Airway epithelial cell (primary cell): Measurements from ENCODE around the gene ASPSCR1. TPM values are rescaled to one million over a fixed set of nuclear protein-coding genes. Genes with fewer than 3 reads are reported as not detected.

ENCODE experiments used
- total RNA-seq: library from RNA; depleted of rRNA; stranded (reverse); fragments of >200 nt; gene quantifications from 2 replicates; pipeline ENCODE4 v1.2.3, GENCODE V29; 2015

Gene ASPSCR1, protein sequence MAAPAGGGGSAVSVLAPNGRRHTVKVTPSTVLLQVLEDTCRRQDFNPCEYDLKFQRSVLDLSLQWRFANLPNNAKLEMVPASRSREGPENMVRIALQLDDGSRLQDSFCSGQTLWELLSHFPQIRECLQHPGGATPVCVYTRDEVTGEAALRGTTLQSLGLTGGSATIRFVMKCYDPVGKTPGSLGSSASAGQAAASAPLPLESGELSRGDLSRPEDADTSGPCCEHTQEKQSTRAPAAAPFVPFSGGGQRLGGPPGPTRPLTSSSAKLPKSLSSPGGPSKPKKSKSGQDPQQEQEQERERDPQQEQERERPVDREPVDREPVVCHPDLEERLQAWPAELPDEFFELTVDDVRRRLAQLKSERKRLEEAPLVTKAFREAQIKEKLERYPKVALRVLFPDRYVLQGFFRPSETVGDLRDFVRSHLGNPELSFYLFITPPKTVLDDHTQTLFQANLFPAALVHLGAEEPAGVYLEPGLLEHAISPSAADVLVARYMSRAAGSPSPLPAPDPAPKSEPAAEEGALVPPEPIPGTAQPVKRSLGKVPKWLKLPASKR
- 6.9 and 12.5 TPM in 2 replicates for total RNA-seq

DNA sequence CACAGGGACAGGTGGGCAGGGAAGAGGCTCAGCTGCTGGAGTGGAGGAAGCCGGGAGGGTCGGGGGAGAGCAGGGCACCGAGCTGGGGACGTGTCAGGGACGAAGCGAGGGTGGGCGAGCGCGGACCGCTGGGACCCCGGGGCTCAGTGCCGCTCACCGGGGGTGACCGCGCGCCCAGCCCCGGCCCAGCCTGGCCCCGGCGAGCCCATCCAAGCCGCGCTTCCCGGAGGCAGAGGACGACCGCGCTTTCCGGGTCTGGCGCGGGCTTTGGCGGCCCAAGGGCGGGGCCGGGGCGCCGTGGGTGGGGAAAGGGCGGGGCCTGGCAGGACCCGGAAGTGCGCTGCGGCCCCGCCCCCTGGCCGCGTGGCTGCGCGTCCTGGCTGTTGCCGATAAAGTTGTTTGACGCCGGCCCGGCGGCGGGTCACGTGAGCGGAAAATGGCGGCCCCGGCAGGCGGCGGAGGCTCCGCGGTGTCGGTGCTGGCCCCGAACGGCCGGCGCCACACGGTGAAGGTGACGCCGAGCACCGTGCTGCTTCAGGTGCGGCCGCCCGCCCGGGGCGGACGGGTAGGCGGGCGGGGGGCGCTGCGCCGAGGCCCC lies at the start of gene ASPSCR1:
TSS of gene ASPSCR1 (plus strand) at position 419 of the 598 bp plus-strand sequence. CDS start at position 437, 18 bp downstream.

DNA sequence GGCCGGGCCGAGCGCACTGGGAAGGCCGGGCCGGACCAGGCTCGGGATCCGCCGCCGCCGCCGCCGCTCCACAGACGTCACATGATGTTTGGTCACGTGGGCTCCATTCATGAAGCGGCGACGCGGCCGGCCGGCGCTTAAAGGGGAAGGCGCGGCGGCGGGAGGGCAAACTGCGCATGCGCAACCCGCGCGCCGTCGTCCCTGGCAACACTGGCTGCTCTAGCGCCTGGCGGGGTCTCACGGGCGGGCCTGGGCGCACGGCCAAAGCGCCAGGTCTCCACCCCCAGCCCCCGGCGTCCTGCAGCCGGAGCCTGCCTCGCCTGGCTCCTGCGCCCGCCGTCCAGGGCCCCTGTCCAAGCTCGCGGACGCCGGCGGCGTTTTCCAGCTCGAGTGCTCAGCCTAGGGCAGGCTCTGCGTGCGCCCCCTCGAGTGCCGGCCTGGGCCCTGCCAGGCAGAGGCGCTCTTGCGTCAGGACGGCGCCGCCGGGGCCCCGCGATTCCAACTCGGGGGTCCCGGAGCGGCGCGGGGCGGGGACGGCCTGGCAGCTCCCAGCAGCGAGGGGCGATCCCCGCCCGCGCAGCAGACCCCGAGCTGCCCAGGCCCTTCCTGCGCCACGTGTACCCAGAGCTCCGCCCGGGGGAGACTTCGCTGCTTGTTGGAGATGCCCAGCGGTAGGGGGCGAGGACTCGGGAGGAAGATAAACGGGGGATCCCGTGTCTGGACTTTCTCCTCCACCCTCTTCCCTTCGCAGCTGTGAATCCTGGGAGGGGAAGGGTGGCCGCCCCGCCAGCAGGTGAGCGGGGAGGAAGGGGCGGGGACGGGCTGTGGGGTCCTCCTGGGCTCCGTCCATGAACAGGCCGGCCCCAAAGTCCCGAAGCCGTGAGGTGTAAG lies 49.5 kb upstream of the ASPSCR1 start, which contains the start of gene MAFG:
TSS of gene MAFG (minus strand) at position 83 of the 891 bp plus-strand sequence. CDS start 4,550 bp downstream, outside the sequence.

DNA sequence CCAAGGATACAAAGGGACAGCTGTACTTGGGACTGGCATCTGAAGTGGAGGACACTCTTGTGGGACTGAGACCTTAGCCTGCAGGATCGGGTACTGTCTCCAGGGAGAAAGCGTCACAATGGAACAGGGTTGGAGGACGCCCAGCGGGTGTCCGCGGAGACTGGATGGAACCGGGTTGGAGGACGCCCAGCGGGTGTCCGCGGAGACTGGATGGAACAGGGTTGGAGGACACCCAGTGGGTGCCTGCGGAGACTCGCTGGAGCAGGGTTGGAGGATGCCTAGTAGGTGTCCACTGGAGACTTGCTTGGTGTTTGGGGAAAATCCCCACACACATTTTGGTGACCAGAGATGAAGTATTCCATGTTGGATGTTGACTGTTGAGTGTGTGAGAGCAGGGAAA lies 30.2 kb upstream of the ASPSCR1 start, which contains the start of gene MYADML2:
TSS of gene MYADML2 (minus strand) at position 45 of the 400 bp plus-strand sequence. CDS start 5,492 bp downstream, outside the sequence.

DNA sequence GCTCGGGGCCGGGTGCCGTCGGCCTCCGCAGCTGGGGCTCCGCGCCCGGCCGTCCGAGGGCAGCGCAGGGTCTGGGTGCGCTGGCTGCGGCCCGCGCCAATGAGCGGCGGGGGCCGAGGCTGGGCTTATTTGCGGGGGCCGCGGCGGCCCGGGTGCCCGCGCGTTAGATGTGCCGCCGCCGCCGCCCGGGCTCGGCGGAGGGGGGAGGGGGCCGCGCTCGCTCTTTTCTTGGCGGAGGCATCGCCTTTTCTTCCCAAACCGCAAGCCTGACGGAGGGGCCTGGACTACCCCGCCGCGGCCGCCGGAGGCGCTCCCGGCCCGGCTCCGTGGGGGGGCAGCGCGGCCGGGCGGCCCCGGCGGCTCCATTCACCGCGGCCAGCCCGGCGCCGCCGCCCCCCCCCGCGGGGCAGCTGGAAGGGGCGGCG lies 16.3 kb upstream of the ASPSCR1 start, which contains the start of gene NOTUM:
TSS of gene NOTUM (minus strand) at position 101 of the 425 bp plus-strand sequence. CDS start 278 bp downstream, outside the sequence.

DNA sequence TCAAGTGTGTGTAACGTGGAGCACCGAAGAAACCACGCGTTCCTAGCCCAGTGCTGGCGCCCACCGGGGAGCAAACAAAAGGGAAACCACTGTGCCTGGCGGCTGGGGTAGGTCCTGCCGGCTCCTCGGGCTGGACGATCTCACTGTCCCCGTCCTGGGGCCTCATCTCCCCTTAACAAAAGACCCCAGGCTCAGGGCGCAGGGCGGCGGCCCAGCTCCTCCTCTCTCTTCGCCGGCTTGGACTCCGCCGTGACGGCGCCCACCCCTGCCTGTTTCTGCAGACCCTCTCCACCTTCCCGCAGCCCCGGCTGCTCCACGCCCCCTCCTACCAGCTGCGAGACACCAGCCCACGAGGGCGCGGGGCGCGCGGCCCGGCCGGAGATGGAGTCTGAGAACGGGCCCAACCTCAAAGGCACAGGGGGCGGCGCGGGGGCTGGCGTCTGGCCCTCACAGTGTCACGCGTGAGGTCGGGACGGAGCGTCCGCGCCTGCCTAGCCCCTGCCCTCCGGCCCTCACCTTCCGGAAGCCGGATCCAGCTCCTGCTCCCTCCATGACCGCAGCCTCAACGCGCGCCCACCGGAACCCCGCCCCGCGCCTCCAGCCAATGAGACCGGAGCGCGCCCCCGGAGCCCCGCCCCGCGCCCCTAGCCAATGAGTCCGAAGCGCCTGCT lies 45.0 kb downstream of the ASPSCR1 start, which contains the start of gene CENPX:
TSS of gene CENPX (minus strand) at position 569 of the 671 bp plus-strand sequence. CDS start at position 552, 17 bp downstream.

DNA sequence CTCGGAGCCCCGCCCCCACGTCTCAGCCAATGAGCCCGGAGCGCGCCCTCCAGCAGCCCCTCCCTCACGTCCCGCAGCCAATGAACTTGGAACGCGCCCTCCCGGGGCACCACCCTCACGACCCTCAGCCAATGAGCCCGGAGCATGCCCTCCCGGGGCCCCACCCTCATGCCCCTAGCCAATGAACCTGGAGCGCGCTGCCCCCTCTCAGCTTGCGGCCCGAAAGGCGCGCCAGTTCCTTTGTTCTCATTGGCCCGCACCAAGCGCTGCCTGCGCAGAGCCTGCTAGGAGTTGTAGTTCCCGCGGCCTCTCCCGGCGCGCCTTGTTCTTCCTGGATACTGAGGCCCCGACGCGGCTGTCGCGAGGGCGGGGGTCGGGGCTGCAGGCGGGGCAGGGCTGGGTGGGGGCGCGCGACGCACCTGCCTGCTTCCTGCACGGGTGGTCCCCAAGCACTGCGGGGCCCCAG lies 45.6 kb downstream of the ASPSCR1 start, which contains the start of gene LRRC45:
TSS of gene LRRC45 (plus strand) at position 325 of the 466 bp plus-strand sequence. CDS start 339 bp downstream, outside the sequence.

DNA sequence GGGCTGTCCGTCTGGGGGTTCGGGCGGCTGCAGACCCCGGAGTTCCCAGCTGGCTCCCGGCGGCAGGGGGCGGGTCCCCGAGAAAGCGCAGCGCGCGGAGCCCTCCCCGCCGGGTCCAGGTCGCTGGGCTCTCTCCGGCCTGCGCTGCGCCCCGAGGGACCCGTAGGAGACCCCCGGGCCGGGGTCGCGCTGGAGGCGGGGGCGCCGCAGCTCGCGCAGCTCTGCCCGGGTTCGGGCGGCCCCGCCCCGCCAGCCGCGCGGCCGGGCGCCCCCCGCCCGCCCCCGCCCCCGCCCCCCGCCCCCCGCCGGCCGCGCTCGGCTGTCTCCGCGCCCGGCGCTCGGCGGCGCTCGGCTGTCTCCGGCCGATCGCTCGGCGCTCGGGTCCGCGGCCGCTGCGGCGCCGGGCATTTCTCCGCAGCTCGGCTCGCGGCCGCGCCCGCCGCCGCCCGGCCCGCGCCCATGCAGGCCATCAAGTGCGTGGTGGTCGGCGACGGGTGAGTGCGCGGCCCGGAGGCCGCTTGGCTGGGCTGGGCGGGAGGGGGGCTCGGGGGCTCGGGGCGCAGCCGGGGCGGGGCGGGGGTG lies 54.0 kb downstream of the ASPSCR1 start, which contains the start of gene RAC3:
TSS of gene RAC3 (plus strand) at position 376 of the 582 bp plus-strand sequence. CDS start at position 460, 84 bp downstream.

DNA sequence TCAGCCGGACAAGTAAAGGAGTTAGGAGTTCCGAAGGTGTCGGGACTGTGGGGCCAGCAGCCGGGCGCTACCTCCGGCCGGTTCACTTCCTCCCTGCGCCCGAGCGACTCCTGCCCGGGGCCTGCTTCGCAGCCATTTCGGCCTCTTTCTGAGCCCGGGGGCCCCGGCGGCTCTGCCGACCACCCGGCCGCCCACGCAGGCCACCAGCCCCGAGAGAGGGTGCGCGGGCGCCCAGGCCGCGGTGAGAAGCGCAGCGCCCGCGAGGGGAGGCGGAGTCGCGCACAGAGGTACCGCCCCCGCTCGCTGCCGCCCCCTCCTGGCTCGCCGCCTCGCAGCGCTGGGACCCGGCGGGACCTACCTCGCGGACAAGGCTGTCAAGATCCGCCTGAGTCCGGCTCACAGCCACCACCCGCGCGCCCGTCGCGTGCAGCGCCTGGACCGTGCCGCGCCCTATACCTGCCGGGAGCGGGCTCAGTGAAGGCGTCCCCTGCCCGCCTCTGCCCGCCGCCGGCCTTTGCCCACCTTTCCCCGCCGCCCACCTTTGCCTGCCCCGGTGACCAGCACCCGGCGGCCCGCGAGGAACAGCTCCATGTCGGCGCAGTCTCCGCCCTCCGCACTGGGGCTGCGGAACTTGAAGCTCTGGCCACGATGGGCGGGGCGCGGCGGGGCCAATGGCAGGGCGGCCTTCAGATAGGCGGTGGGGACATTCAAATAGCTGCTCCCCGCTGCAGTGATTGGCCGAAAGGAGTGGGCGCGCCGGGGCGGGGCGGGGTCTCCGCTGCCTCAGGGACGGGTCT lies 59.9 kb downstream of the ASPSCR1 start, which contains the start of gene DCXR:
TSS of gene DCXR (minus strand) at position 606 of the 797 bp plus-strand sequence. CDS start at position 591, 15 bp downstream.

DNA sequence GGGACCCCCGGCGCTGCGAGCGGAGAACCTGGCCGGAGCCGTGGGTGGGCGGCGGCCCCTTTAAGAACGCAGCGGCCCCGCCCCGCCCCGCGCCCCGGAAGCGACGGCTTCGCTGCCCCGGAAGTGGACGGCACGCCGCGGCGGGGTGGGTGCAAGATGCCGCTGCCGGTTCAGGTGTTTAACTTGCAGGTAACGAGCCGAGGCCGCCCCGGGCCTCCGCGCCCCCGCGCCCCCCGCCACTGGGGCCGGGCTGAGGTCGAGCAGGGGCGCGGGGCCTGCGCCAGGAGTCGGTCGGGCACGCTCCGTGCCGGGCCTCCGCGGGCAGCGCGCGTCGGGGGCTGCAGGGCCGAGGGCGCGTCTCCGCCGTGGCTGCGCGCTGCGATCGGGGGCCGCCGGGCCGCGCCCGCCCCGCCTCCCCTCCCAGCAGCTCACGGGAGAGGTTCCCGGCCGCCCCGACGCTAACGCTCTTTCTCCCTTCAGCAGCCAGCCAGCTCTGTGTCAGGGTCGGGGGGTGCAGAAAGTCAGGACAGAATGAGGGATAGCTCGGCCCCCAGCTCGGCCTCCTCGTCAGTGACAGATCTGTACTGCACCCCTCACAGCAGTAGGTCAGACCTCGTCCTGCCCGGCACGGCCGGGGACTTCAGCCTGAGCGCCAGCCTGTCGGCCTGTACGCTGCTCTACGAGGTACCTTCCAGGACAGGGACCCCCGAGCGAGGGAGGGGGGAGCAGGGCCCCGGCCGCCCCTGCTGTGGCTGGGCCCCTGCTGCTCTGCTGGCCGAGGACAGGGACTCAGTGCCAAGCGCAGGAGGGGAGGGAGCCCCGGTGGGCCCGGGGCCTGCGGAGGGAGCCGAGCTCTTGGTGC lies 74.6 kb downstream of the ASPSCR1 start, which contains the start of the genes GPS1 and RFNG:
TSS of gene GPS1 (plus strand) at position 123 of the 862 bp plus-strand sequence. CDS start at position 157, 34 bp downstream.
TSS of gene RFNG (minus strand) at position 36 of the 862 bp plus-strand sequence. CDS start 45 bp downstream, outside the sequence.

DNA sequence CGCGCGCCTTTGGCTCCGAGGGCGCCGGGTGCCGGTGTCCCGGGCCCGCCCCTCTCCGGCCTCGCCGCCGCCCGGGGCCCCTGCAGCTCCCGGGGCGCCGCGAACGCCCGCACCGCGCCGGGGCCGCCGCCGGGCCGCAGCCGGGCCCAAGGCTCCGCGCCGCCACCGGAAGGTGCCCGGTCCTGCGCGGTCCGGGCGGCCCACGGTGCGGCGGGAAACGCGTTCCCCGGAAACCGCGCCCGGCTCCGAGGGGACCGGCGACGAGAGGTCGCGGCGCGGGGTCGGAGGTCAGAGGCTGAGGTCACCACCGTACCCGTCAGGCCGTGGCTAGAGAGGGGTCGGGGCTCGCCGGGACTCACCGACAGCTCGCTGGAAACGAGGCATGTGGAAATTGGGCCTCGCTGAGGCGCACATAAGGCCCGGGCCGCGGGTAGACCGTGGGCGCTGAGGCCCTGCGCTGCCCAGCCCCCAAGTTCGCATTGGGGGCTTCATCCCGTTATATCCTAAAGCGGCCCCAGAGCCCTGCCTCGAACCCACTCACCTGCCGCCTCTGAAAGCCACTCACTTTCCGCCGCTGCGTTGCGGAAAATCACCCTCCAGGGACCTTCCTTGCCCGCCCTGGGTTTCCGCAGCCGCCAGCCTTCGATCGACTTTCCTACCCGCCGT lies 88.3 kb downstream of the ASPSCR1 start, which contains the start of gene DUS1L:
TSS of gene DUS1L (minus strand) at position 167 of the 666 bp plus-strand sequence. CDS start 745 bp downstream, outside the sequence.

Other genes with a start within 250 kb of the ASPSCR1 start
- gene GCGR, start 173.5 kb upstream of the ASPSCR1 start, total RNA-seq: not detected in 2 replicates
- gene MCRIP1, start 144.3 kb upstream of the ASPSCR1 start, total RNA-seq: 34.9 and 50.1 TPM in 2 replicates
- gene PPP1R27, start 142.6 kb upstream of the ASPSCR1 start, total RNA-seq: not detected in 2 replicates
- 1,284 and 1,865 TPM in 2 replicates for gene P4HB, start 117.1 kb upstream of the ASPSCR1 start, total RNA-seq
- 326 and 351 TPM in 2 replicates for gene ARHGDIA, start 106.3 kb upstream of the ASPSCR1 start, total RNA-seq
- gene ALYREF, start 86.0 kb upstream of the ASPSCR1 start, total RNA-seq: 184 and 208 TPM in 2 replicates
- gene ANAPC11, start 85.9 kb upstream of the ASPSCR1 start, total RNA-seq: 235 and 300 TPM in 2 replicates
- 3.0 TPM in 1 of 2 replicates, not detected in the other for gene NPB, start 75.4 kb upstream of the ASPSCR1 start, total RNA-seq
- 50.9 and 54.8 TPM in 2 replicates for gene PCYT2, start 66.2 kb upstream of the ASPSCR1 start, total RNA-seq
- 32.9 and 35.1 TPM in 2 replicates for gene SIRT7, start 59.5 kb upstream of the ASPSCR1 start, total RNA-seq
- gene MAFG, start 49.9 kb upstream of the ASPSCR1 start, total RNA-seq: 9.5 and 12.1 TPM in 2 replicates
- gene PYCR1, start 40.3 kb upstream of the ASPSCR1 start, total RNA-seq: 55.8 and 60.5 TPM in 2 replicates
- gene MYADML2, start 30.4 kb upstream of the ASPSCR1 start, total RNA-seq: not detected in 2 replicates
- not detected in 2 replicates for gene NOTUM, start 16.4 kb upstream of the ASPSCR1 start, total RNA-seq
- 123 and 162 TPM in 2 replicates for gene CENPX, start 45.2 kb downstream of the ASPSCR1 start, total RNA-seq
- 16.3 and 21.5 TPM in 2 replicates for gene LRRC45, start 45.7 kb downstream of the ASPSCR1 start, total RNA-seq
- gene RAC3, start 54.0 kb downstream of the ASPSCR1 start, total RNA-seq: 53.3 and 75.5 TPM in 2 replicates
- gene DCXR, start 60.1 kb downstream of the ASPSCR1 start, total RNA-seq: 161 and 191 TPM in 2 replicates
- 37.6 and 38.2 TPM in 2 replicates for gene RFNG, start 74.2 kb downstream of the ASPSCR1 start, total RNA-seq
- gene GPS1, start 74.3 kb downstream of the ASPSCR1 start, total RNA-seq: 115 and 136 TPM in 2 replicates
- 76.2 and 82.9 TPM in 2 replicates for gene DUS1L, start 88.2 kb downstream of the ASPSCR1 start, total RNA-seq
- 474 and 632 TPM in 2 replicates for gene FASN, start 120.6 kb downstream of the ASPSCR1 start, total RNA-seq
- gene CCDC57, start 235.2 kb downstream of the ASPSCR1 start, total RNA-seq: 8.1 and 16.5 TPM in 2 replicates